H9 (cell line): ENCODE data around the gene MYO7B. TPM values are rescaled to one million over a fixed set of nuclear protein-coding genes. Genes with fewer than 3 reads are reported as not detected.

Experiments
- DNase-seq: peaks from one replicate; pipeline ENCODE4 v3.0.0-alpha.2; 2017
- H2AFZ ChIP-seq: one replicate; pipeline ENCODE4 v1.6.1; 2013; ENCODE audit warnings: mild to moderate bottlenecking, low read length, control low read depth, moderate library complexity
- H2AK5ac ChIP-seq: 2 replicates; pipeline ENCODE4 v1.6.1; 2013; ENCODE audit warnings: low read length, control low read depth, mixed read lengths; ENCODE audit not compliant: insufficient read length
- H2BK120ac ChIP-seq: one replicate; pipeline ENCODE4 v1.6.1; 2013; ENCODE audit warnings: low read depth, mild to moderate bottlenecking, low read length, control low read depth, inconsistent platforms; ENCODE audit not compliant: poor library complexity, severe bottlenecking
- H2BK12ac ChIP-seq: 2 replicates; pipeline ENCODE4 v1.6.1; 2013; ENCODE audit warnings: low read length, control low read depth, mixed read lengths, low read depth; ENCODE audit not compliant: insufficient read length
- H2BK15ac ChIP-seq: 2 replicates; pipeline ENCODE4 v1.6.1; 2013; ENCODE audit warnings: low read depth, low read length, control low read depth
- H2BK20ac ChIP-seq: one replicate; pipeline ENCODE4 v1.6.1; 2013; ENCODE audit warnings: low read depth, mild to moderate bottlenecking, low read length, control low read depth, inconsistent platforms; ENCODE audit not compliant: poor library complexity, severe bottlenecking
- H2BK5ac ChIP-seq: 2 replicates; pipeline ENCODE4 v1.6.1; 2013; ENCODE audit warnings: low read length, control low read depth, mixed read lengths; ENCODE audit not compliant: insufficient read length
- H3K14ac ChIP-seq: 2 replicates; pipeline ENCODE4 v1.6.1; 2013; ENCODE audit warnings: low read length, control low read depth; ENCODE audit not compliant: insufficient read depth
- H3K18ac ChIP-seq: 2 replicates; pipeline ENCODE4 v1.6.1; 2013; ENCODE audit warnings: low read depth, mild to moderate bottlenecking, mixed read lengths, low read length, control low read depth; ENCODE audit not compliant: insufficient read length
- H3K23ac ChIP-seq: 2 replicates; pipeline ENCODE4 v1.6.1; 2013; ENCODE audit warnings: low read length, control low read depth, mixed read lengths, low read depth; ENCODE audit not compliant: insufficient read length
- H3K23me2 ChIP-seq: 2 replicates; pipeline ENCODE4 v1.6.1; 2013; ENCODE audit warnings: low read depth, mild to moderate bottlenecking, mixed read lengths, low read length, control low read depth; ENCODE audit not compliant: insufficient read length, poor library complexity, severe bottlenecking
- H3K27ac ChIP-seq: 2 replicates; pipeline ENCODE4 v1.5.1; 2013; ENCODE audit warnings: low read length, control low read depth, mixed read lengths, low read depth; ENCODE audit not compliant: insufficient read length
- H3K27me3 ChIP-seq: 2 replicates; pipeline ENCODE4 v1.6.1; 2013; ENCODE audit warnings: low read length, control low read depth, inconsistent platforms; ENCODE audit not compliant: insufficient read depth
- H3K4ac ChIP-seq: 2 replicates; pipeline ENCODE4 v1.6.1; 2013; ENCODE audit warnings: low read depth, mild to moderate bottlenecking, control low read depth, inconsistent platforms, low read length, moderate library complexity
- H3K4me1 ChIP-seq: 2 replicates; pipeline ENCODE4 v1.6.1; 2013; ENCODE audit warnings: low read length, control low read depth, inconsistent platforms; ENCODE audit not compliant: insufficient read depth
- H3K4me2 ChIP-seq: 2 replicates; pipeline ENCODE4 v1.6.1; 2013; ENCODE audit warnings: low read length, control low read depth, mixed read lengths; ENCODE audit not compliant: insufficient read length, insufficient read depth
- H3K56ac ChIP-seq: 2 replicates; pipeline ENCODE4 v1.6.1; 2013; ENCODE audit warnings: low read depth, mild to moderate bottlenecking, mixed read lengths, low read length, control low read depth; ENCODE audit not compliant: insufficient read length
- H3K79me1 ChIP-seq: 2 replicates; pipeline ENCODE4 v1.6.1; 2013; ENCODE audit warnings: low read depth, mild to moderate bottlenecking, moderate library complexity, low read length, control low read depth, inconsistent platforms; ENCODE audit not compliant: insufficient read depth, poor library complexity, severe bottlenecking
- H3K79me2 ChIP-seq: 2 replicates; pipeline ENCODE4 v1.6.1; 2013; ENCODE audit warnings: low read length, control low read depth, inconsistent platforms; ENCODE audit not compliant: insufficient read depth
- H3K9ac ChIP-seq: 2 replicates; pipeline ENCODE4 v1.6.1; 2013; ENCODE audit warnings: low read length, control low read depth, mixed read lengths; ENCODE audit not compliant: insufficient read length; ENCODE audit errors: extremely low read depth
- H3K9me3 ChIP-seq: one replicate; pipeline ENCODE4 v1.6.1; 2013; ENCODE audit warnings: low read depth, low read length, inconsistent platforms; ENCODE audit not compliant: control insufficient read depth
- H3T11ph ChIP-seq: one replicate; pipeline ENCODE4 v1.6.1; 2013; ENCODE audit warnings: mild to moderate bottlenecking, low read length, control low read depth, inconsistent platforms
- H4K20me1 ChIP-seq: one replicate; pipeline ENCODE4 v1.6.1; 2013; ENCODE audit not compliant: control insufficient read depth, insufficient read length, insufficient read depth
- H4K5ac ChIP-seq: 2 replicates; pipeline ENCODE4 v1.6.1; 2013; ENCODE audit warnings: low read depth, mild to moderate bottlenecking, mixed read lengths, low read length, control low read depth; ENCODE audit not compliant: insufficient read length
- H4K8ac ChIP-seq: replicated peaks from 2 replicates; pipeline ENCODE4 v1.6.1; 2013; ENCODE audit warnings: low read length, control low read depth, mixed read lengths, low read depth; ENCODE audit not compliant: insufficient read length
- H4K91ac ChIP-seq: 2 replicates; pipeline ENCODE4 v1.6.1; 2013; ENCODE audit warnings: low read depth, mild to moderate bottlenecking, moderate library complexity, mixed read lengths, low read length, control low read depth; ENCODE audit not compliant: insufficient read length
- H3K27ac Mint-ChIP-seq, 3 experiments: 2 replicates in 2 of 3; 3 replicates in 1 of 3; pipeline ENCODE4 v1.8.0; 2020 to 2021; ENCODE audit warnings: mixed read lengths in 3 of 3, mild to moderate bottlenecking in 1 of 3, moderate library complexity in 1 of 3
- H3K27me3 Mint-ChIP-seq: 2 replicates; pipeline ENCODE4 v1.8.0; 2021; ENCODE audit warnings: low read depth, mild to moderate bottlenecking, moderate library complexity, mixed read lengths
- H3K36me3 Mint-ChIP-seq, 3 experiments: 2 replicates in 2 of 3; 3 replicates in 1 of 3; pipeline ENCODE4 v1.8.0; 2020 to 2021; ENCODE audit warnings: low read depth in 3 of 3, mixed read lengths in 3 of 3; ENCODE audit not compliant: insufficient read depth in 1 of 3
- H3K4me1 Mint-ChIP-seq, 2 experiments: 2 replicates each; pipeline ENCODE4 v1.8.0; 2020; ENCODE audit warnings: mixed read lengths in 2 of 2
- H3K4me3 Mint-ChIP-seq, 2 experiments: 2 replicates in 1 of 2; 3 replicates in 1 of 2; pipeline ENCODE4 v1.8.0; 2020 to 2021; ENCODE audit warnings: mild to moderate bottlenecking in 2 of 2, mixed read lengths in 2 of 2, moderate library complexity in 1 of 2
- H3K9me3 Mint-ChIP-seq, 2 experiments: 2 replicates in 1 of 2; 3 replicates in 1 of 2; pipeline ENCODE4 v1.8.0; 2020; ENCODE audit warnings: mild to moderate bottlenecking in 2 of 2, mixed read lengths in 2 of 2, moderate library complexity in 1 of 2
- WGBS: extraction: QIAGEN DNeasy Blood & Tissue Kit; methylation state at CpG from one replicate; pipeline ENCODE4 v1.1.7; 2013; ENCODE audit warnings: missing lambda C conversion rate, low lambda C conversion rate, mixed read lengths; ENCODE audit not compliant: insufficient read length; ENCODE audit errors: extremely low coverage; 5-methylcytosine and 5-hydroxymethylcytosine counted together
- total RNA-seq: library from RNA; stranded (reverse); gene quantifications from 2 replicates; pipeline ENCODE4 v1.2.1, GENCODE V29; 2021
- TF ChIP-seq, protein P1 (sequence below): fragments of 200-600 bp; sonication (generic); conservative IDR thresholded peaks from 3 replicates; pipeline ENCODE4 v1.8.0; 2021; ENCODE audit warnings: antibody characterized with exemption, mild to moderate bottlenecking

The MYO7B gene
- total RNA-seq, 1 experiment from 2014 or later: not detected

DNA sequence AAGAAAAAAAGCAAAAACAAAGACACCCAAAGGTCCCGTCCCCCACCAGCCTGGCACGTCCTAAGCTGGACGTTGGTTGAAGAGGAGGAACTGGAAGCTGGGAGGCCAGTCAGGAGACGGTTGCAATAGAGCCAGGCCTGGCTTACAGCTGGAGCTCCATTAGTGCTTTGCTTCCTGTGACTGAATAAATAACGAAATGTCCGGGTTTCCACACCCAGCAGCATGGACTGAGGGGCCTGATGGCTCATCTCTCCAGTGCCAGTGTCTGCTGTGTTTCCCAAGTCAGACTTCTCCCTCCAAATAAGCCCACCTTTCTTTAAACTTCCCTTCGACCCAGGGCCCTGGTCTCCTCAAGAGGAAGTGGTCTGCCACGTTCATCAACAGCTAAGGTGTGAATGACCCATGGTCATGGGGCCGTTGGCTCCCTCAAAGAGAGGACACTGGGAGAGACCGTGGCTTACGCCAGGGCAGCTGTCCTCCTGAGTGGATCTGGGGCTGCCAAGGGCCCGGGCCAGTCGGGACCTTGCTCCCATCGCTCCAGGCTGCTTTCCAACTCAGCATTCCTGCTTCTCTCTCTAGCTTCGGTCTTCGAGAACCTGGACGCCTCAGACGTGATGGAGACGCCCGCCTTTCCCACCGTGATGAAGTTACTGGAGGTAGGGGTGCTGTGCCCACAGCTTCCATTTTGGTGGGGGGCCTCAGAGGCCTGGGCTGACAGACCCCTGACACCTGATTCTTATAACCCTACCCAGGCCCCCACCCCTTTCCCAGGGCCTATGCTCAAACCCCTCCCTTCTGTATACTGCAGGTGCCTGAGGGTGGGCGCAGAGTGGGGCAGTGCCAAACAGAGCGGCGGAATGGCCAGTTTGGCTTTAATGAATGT is 44.9 kb downstream of the MYO7B start:
- no peak overlapping the region for H3K4ac ChIP-seq
- H4K91ac ChIP-seq: no peak overlapping the region
- no peak overlapping the region for H2BK5ac ChIP-seq
- H2BK15ac ChIP-seq: no peak overlapping the region
- H4K8ac ChIP-seq: no peak overlapping the region
- H2BK12ac ChIP-seq: no peak overlapping the region
- no peaks in the 10 kb centered on the region for H4K20me1 ChIP-seq
- H3T11ph ChIP-seq: no peak overlapping the region
- H3K9me3 ChIP-seq: no peaks in the 10 kb centered on the region
- H2AK5ac ChIP-seq: no peak overlapping the region
- H3K4me2 ChIP-seq: no peak overlapping the region
- Mint-ChIP-seq H3K27ac (no peak overlapping the region), H3K27me3 (peaks cover 4% of the 10 kb centered on the region), H3K36me3 (no peaks in the 10 kb centered on the region; a peak in 1 of 7 replicates), H3K4me3 (no peak overlapping the region), H3K4me1 (peaks cover 12 to 14% of the 10 kb centered on the region in 2 experiments), H3K9me3 (no peaks in the 10 kb centered on the region)
- H3K14ac ChIP-seq: no peak overlapping the region
- DNase-seq: no peak
- no peak overlapping the region for H3K9ac ChIP-seq
- no CpG with 5 or more reads among the region's 24 CpGs for WGBS
- no peak overlapping the region for H3K18ac ChIP-seq
- no peak overlapping the region for H2BK20ac ChIP-seq
- no peaks in the 10 kb centered on the region for H3K27me3 ChIP-seq
- no peaks in the 10 kb centered on the region for H3K4me1 ChIP-seq
- no peak overlapping the region for H3K23ac ChIP-seq
- H3K27ac ChIP-seq: no peak overlapping the region
- no peaks in the 10 kb centered on the region for H3K79me2 ChIP-seq
- no peak overlapping the region for H2AFZ ChIP-seq
- no peaks in the 10 kb centered on the region for H3K23me2 ChIP-seq
- no peak overlapping the region for H2BK120ac ChIP-seq
- TF ChIP-seq, protein P1, sequence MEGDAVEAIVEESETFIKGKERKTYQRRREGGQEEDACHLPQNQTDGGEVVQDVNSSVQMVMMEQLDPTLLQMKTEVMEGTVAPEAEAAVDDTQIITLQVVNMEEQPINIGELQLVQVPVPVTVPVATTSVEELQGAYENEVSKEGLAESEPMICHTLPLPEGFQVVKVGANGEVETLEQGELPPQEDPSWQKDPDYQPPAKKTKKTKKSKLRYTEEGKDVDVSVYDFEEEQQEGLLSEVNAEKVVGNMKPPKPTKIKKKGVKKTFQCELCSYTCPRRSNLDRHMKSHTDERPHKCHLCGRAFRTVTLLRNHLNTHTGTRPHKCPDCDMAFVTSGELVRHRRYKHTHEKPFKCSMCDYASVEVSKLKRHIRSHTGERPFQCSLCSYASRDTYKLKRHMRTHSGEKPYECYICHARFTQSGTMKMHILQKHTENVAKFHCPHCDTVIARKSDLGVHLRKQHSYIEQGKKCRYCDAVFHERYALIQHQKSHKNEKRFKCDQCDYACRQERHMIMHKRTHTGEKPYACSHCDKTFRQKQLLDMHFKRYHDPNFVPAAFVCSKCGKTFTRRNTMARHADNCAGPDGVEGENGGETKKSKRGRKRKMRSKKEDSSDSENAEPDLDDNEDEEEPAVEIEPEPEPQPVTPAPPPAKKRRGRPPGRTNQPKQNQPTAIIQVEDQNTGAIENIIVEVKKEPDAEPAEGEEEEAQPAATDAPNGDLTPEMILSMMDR: no peak
- H3K56ac ChIP-seq: no peak overlapping the region
- H4K5ac ChIP-seq: no peak overlapping the region
- H3K79me1 ChIP-seq: no peaks in the 10 kb centered on the region
